ENCODE results near the gene ABCA7. TPM values are rescaled to one million over a fixed set of nuclear protein-coding genes. Genes with fewer than 3 reads are reported as not detected.
A peak's percentile ranks its signal among the peaks of the same experiment; 100 is the strongest.

Gene ABCA7
- total RNA-seq, 1 donor = 33.3 TPM

- peak overlapping the region; percentile 53 for H3K27ac ChIP-seq (ENCODE audit: low read depth, low read length)
- TF ChIP-seq CTCF (IDR thresholded peaks at IDR 0.05; ENCODE audit: extremely low read depth, low read depth, low read length) = no peak
Observed at GRCh38 chr19:1028062-1028926, 11.6 kb upstream of the ABCA7 start.

GRCh38 chr19:1032264-1032867, 7.5 kb upstream of the ABCA7 start:
- Histone ChIP-seq H3K4me2 (ENCODE audit: insufficient read depth, low read length) (no peak overlapping the region), H2AFZ (ENCODE audit: low read length) (no peak overlapping the region), H3K4me1 (ENCODE audit: insufficient read depth, low read length) (peaks cover 6% of the 10 kb centered on the region), H3K27me3 (ENCODE audit: insufficient read depth, low read length) (no peaks in the 10 kb centered on the region), H3K79me2 (ENCODE audit: insufficient read depth, low read length) (peaks cover 56% of the 10 kb centered on the region), H3K36me3 (ENCODE audit: insufficient read depth, low read length) (peaks cover 41% of the 10 kb centered on the region), H3K9me3 (ENCODE audit: low read depth, low read length) (no peaks in the 10 kb centered on the region), H3K4me3 (ENCODE audit: insufficient read depth, low read length) (no peak overlapping the region), H3K27ac (ENCODE audit: low read depth, low read length) (no peak overlapping the region), H4K20me1 (ENCODE audit: insufficient read depth, low read length) (peaks cover 53% of the 10 kb centered on the region)
- TF ChIP-seq CTCF (IDR thresholded peaks at IDR 0.05; ENCODE audit: extremely low read depth, low read depth, low read length) = no peak
- no peak for DNase-seq (ENCODE audit: insufficient read length, low spot score, missing footprints)

More at GRCh38 chr19:1028062-1028926, 11.6 kb upstream of the ABCA7 start:
- peak overlapping the region; percentile 91 for H3K4me2 ChIP-seq (ENCODE audit: insufficient read depth, low read length)
- peaks cover 27% of the 10 kb centered on the region for H3K36me3 ChIP-seq (ENCODE audit: insufficient read depth, low read length)
- peaks cover 48% of the 10 kb centered on the region for H4K20me1 ChIP-seq (ENCODE audit: insufficient read depth, low read length)
- H3K79me2 ChIP-seq (ENCODE audit: insufficient read depth, low read length) = peaks cover 65% of the 10 kb centered on the region
- H3K9me3 ChIP-seq (ENCODE audit: low read depth, low read length) = no peaks in the 10 kb centered on the region
- peak; percentile 100 for DNase-seq (ENCODE audit: insufficient read length, low spot score, missing footprints)
- H2AFZ ChIP-seq (ENCODE audit: low read length) = no peak overlapping the region
- H3K4me3 ChIP-seq (ENCODE audit: insufficient read depth, low read length) = peak overlapping the region; percentile 98
- H3K27me3 ChIP-seq (ENCODE audit: insufficient read depth, low read length) = no peaks in the 10 kb centered on the region
- H3K4me1 ChIP-seq (ENCODE audit: insufficient read depth, low read length) = peaks cover 8% of the 10 kb centered on the region

GRCh38 chr19:1035998-1036621, 3.8 kb upstream of the ABCA7 start:
- Histone ChIP-seq H3K36me3 (ENCODE audit: insufficient read depth, low read length) (peaks cover 46% of the 10 kb centered on the region), H3K4me3 (ENCODE audit: insufficient read depth, low read length) (no peak overlapping the region), H4K20me1 (ENCODE audit: insufficient read depth, low read length) (peaks cover 48% of the 10 kb centered on the region)

More at GRCh38 chr19:1035998-1036621, 3.8 kb upstream of the ABCA7 start:
- Histone ChIP-seq H3K27ac (ENCODE audit: low read depth, low read length) (no peak overlapping the region), H3K4me1 (ENCODE audit: insufficient read depth, low read length) (peaks cover 25% of the 10 kb centered on the region), H2AFZ (ENCODE audit: low read length) (no peak overlapping the region), H3K9me3 (ENCODE audit: low read depth, low read length) (no peaks in the 10 kb centered on the region), H3K27me3 (ENCODE audit: insufficient read depth, low read length) (no peaks in the 10 kb centered on the region), H3K4me2 (ENCODE audit: insufficient read depth, low read length) (no peak overlapping the region), H3K79me2 (ENCODE audit: insufficient read depth, low read length) (peaks cover 21% of the 10 kb centered on the region)
- TF ChIP-seq CTCF (IDR thresholded peaks at IDR 0.05; ENCODE audit: extremely low read depth, low read depth, low read length) = no peak
- DNase-seq (ENCODE audit: insufficient read length, low spot score, missing footprints) = no peak
